GM12872 (cell line): ENCODE results near the gene DLX3.

Experiments used
- CTCF ChIP-seq: IDR thresholded peaks from 3 replicates; pipeline ENCODE4 v1.5.1; 2011; ENCODE audit warnings: low read depth, mild to moderate bottlenecking, low read length, moderate library complexity; ENCODE audit not compliant: insufficient read depth

Gene DLX3

GRCh38 chr17:49989518-49989880 lies 5.5 kb downstream of the DLX3 start:
- TF ChIP-seq CTCF, result no peak

- no peak for TF ChIP-seq CTCF
Measured at GRCh38 chr17:49987681-49988441, 7.2 kb downstream of the DLX3 start.

GRCh38 chr17:49987290-49987585 lies 7.8 kb downstream of the DLX3 start:
- no peak for TF ChIP-seq CTCF

- TF ChIP-seq CTCF, result no peak
Measured at GRCh38 chr17:49986396-49987289, 8.4 kb downstream of the DLX3 start.

- TF ChIP-seq CTCF, result no peak
Measured at GRCh38 chr17:49985310-49985990, 9.6 kb downstream of the DLX3 start.

GRCh38 chr17:49984776-49985175 lies 10.2 kb downstream of the DLX3 start:
- TF ChIP-seq CTCF, result no peak

- no peak for TF ChIP-seq CTCF
Measured at GRCh38 chr17:49984283-49984682, 10.7 kb downstream of the DLX3 start.
